Fibroblast of mammary gland (primary cell): Measurements from ENCODE around the gene PPP1R2.

Source experiments
- DNase-seq: peaks from one replicate; pipeline ENCODE4 v3.0.0-alpha.2; 2010; ENCODE audit warnings: low read depth
- H3K4me3 ChIP-seq: 2 replicates; pipeline ENCODE4 v1.5.1; 2011; ENCODE audit warnings: low read depth, mild to moderate bottlenecking, low read length, moderate library complexity; ENCODE audit not compliant: control insufficient read depth
- CTCF ChIP-seq: conservative IDR thresholded peaks from 2 replicates; pipeline ENCODE4 v1.5.1; 2011; ENCODE audit warnings: low read depth, low read length, inconsistent platforms; ENCODE audit not compliant: control insufficient read depth, insufficient read depth

Gene PPP1R2

DNA sequence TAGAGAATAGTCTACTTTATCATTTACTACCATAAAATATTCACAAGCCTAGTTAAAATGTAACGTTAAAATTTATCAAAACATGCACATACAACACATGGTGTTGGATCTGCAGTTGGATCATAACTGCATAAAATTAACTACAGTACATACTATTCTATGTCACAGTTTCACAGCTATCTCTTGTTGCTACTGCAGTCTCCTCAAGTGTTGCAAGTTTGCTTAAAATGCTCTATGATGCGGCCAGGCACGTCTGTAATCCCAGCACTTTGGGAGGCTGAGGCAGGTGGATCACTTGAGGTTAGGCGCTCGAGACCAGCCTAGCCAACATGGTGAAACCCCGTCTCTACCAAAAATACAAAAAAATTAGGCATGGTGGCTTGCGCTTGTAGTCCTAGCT lies 10.3 kb downstream of the PPP1R2 start:
- TF ChIP-seq CTCF: no peak
- no peak for DNase-seq
- H3K4me3 ChIP-seq: no peak overlapping the region

DNA sequence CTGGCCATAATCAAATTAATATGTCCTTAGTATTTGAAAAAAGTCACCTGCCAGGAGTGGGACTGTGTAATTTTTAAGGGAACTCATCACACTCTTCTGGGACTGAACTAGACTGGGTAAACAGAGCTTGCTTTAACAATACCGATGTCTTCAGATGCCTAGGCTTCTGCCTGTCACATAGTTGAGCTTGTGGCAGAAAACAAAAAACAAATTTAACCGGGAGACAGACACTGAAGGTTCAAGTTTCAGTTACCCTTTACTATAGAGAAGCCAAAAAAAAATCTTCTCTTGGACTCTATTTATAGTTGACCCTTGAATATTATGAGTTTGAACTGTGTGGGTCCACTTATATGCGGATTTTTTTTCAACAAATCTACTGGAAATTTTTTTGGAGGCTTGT lies 10.8 kb downstream of the PPP1R2 start:
- no peak for TF ChIP-seq CTCF
- H3K4me3 ChIP-seq: no peak overlapping the region
- DNase-seq: no peak

DNA sequence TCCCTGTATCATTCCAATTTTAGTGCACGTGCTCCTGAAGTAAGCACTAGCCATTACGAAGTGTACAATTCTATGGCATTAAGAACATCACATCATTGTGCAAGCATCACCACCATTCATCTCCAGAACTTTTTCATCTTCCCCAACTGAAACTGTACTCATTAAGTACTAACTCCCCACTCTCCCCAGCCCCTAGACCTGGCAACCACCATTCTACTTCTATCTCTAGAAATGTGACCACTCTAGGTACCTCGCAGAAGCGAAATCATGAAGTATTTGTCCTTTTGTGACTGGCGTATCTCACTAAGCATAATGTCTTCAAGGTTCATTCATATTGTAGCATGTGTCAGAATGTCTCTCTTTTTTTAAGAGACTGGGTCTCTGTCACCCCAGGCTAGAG lies 11.4 kb downstream of the PPP1R2 start:
- no peak for DNase-seq
- H3K4me3 ChIP-seq: no peak overlapping the region

GRCh38 chr3:195526492-195526891 lies 16.6 kb downstream of the PPP1R2 start:
- TF ChIP-seq CTCF: no peak
- H3K4me3 ChIP-seq: no peak overlapping the region
- DNase-seq: no peak

More for the DNA sequence above, 11.4 kb downstream of the PPP1R2 start:
- TF ChIP-seq CTCF: no peak

GRCh38 chr3:195524171-195524896 lies 18.8 kb downstream of the PPP1R2 start:
- DNase-seq: no peak
- no peak overlapping the region for H3K4me3 ChIP-seq
- TF ChIP-seq CTCF: no peak

- peak; percentile 48 for TF ChIP-seq CTCF
- peak; percentile 55 for DNase-seq
- H3K4me3 ChIP-seq: no peak overlapping the region
Measured at GRCh38 chr3:195522254-195523023, 20.7 kb downstream of the PPP1R2 start.
